Pancreas (tissue), 10 donors: Measurements from ENCODE around the gene GGA3. TPM values are rescaled to one million over a fixed set of nuclear protein-coding genes. Genes with fewer than 3 reads are reported as not detected.
"Not testable (repeated sequence)": the region's sequence is repeated elsewhere in the genome, so short reads cannot be mapped to it uniquely, and the experiment has no call there.

Experiments used
- ATAC-seq, 4 donors: fragments of 200-7000 bp; cut with Tn5 transposase; one replicate each; pipeline versions ENCODE4 v1.8.0 to v1.9.1; 2020; ENCODE audit warnings: mild to moderate bottlenecking in 4 of 4, moderate library complexity in 4 of 4
- DNase-seq, 6 donors: peaks; one replicate each; pipeline ENCODE4 v3.0.0-alpha.2; 2020
- FAIRE-seq: peaks from 2 replicates; lab custom pipeline; 2012; peaks lifted over from hg19 to GRCh38; lab: Jason Lieb, UNC
- H3K27ac ChIP-seq, 4 donors: fragments of 200-600 bp; sonication (generic); 1 replicate in 3 of 4; 2 replicates in 1 of 4; pipeline versions ENCODE4 v1.5.0 to v1.8.0; 2020
- H3K27me3 ChIP-seq, 4 donors: fragments of 200-600 bp; one replicate each; pipeline ENCODE4 v1.8.0; 2021
- H3K36me3 ChIP-seq, 3 donors: fragments of 200-600 bp; sonication (generic) in 1 of 3; one replicate each; pipeline versions ENCODE4 v1.5.0 to v1.8.0; 2020 to 2021
- H3K4me1 ChIP-seq, 3 donors: fragments of 200-600 bp; one replicate each; pipeline ENCODE4 v1.8.0; 2021
- H3K4me3 ChIP-seq, 4 donors: fragments of 200-600 bp; sonication (generic) in 2 of 4; one replicate each; pipeline versions ENCODE4 v1.5.0 to v1.8.0; 2020 to 2021
- H3K9me3 ChIP-seq, 4 donors: fragments of 200-600 bp; one replicate each; pipeline ENCODE4 v1.8.0; 2021
- WGBS, 2 donors: extraction: QIAGEN DNeasy Blood & Tissue Kit; methylation state at CpG; one replicate each; pipeline ENCODE4 v1.1.7; 2013; 5-methylcytosine and 5-hydroxymethylcytosine counted together
- intact Hi-C, 3 donors: fragments of 100-400 bp; cut with DNase I; formaldehyde crosslinking; loops; one replicate each; pipeline versions ENCODE4 v1.11.1 to v1.14.2; 2022
- polyA plus RNA-seq, 2 donors: library from polyadenylated mRNA; stranded (reverse); fragments of 200-250 nt; gene quantifications; one replicate each; pipeline ENCODE4 v1.2.3, GENCODE V29; 2013
- total RNA-seq, 6 donors: library from RNA; stranded (reverse); fragmentation: NEBNext Ultra II Directional in 4 of 6; extraction: Animal tissue kit (Norgen Biotek cat#: 25700) in 4 of 6; gene quantifications; one replicate each; pipeline versions ENCODE4 v1.2.1 to v1.2.4, GENCODE V29; 2021 to 2023
- TF ChIP-seq, protein P1 (sequence below), 4 donors: fragments of 200-600 bp; sonication (generic) in 3 of 4; IDR thresholded peaks; one replicate each; pipeline versions ENCODE4 v1.5.0 to v1.8.0; 2021; ENCODE audit warnings: antibody characterized with exemption in 4 of 4
- donor health status: healthy with polysubstance abuse.
- donor health status: DM: no; HTN: no; CAD: no; lungs with moderate emphysema.
- donor health status: DM: no; HTN: no; CAD: no.
- donor health status: control.
- donor health status: control.
- donor health status: Bipolar disorder and iron deficiency.
- donor health status: DM: yes; HTN: yes; CAD: no.
- donor health status: DM: no; HTN: no; CAD: no.
- donor health status: DM: no; HTN: no; CAD: no.
- donor health status: DM: yes; HTN: yes; CAD: no.

GGA3 gene
- total and polyA plus RNA-seq, 8 donors, result 13.9 to 39.7 (median 21.0) TPM

DNA sequence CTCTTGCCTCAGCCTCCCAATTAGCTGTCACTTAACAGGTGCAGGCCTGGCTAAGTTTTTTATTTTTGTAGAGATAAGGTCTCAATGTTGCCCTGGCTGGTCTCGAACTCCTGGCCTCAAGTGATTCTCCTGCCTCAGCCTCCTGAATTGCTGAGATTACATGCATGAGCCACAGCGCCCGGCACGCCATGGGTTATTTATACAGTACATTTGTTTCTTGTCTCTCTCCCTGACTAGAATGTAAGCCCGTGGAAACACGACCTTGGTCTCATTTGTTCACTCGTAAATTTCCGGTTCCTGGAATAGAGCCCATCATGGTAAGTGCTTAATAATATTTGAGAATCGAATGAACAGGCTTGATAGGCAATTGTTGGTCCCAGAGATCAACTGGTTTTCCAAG lies 25.8 kb upstream of the GGA3 start:
- peaks cover 0 to under 1% (median 0%) of the 10 kb centered on the region in 3 donors for H3K36me3 ChIP-seq
- ATAC-seq (no peak), DNase-seq (no peak), FAIRE-seq (no peak)
- no peaks in the 10 kb centered on the region for H3K9me3 ChIP-seq
- H3K4me1 ChIP-seq, result peaks cover 0 to 5% (median 0%) of the 10 kb centered on the region in 3 donors
- H3K27me3 ChIP-seq, result no peaks in the 10 kb centered on the region
- no peak overlapping the region for H3K27ac ChIP-seq
- intact Hi-C loops, result no loop called here
- 39% methylated on average over 9 of the region's 9 CpGs for WGBS, 2 donors
- TF ChIP-seq, protein P1, sequence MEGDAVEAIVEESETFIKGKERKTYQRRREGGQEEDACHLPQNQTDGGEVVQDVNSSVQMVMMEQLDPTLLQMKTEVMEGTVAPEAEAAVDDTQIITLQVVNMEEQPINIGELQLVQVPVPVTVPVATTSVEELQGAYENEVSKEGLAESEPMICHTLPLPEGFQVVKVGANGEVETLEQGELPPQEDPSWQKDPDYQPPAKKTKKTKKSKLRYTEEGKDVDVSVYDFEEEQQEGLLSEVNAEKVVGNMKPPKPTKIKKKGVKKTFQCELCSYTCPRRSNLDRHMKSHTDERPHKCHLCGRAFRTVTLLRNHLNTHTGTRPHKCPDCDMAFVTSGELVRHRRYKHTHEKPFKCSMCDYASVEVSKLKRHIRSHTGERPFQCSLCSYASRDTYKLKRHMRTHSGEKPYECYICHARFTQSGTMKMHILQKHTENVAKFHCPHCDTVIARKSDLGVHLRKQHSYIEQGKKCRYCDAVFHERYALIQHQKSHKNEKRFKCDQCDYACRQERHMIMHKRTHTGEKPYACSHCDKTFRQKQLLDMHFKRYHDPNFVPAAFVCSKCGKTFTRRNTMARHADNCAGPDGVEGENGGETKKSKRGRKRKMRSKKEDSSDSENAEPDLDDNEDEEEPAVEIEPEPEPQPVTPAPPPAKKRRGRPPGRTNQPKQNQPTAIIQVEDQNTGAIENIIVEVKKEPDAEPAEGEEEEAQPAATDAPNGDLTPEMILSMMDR (IDR thresholded peaks at IDR 0.05), result no peak
- no peak overlapping the region for H3K4me3 ChIP-seq

DNA sequence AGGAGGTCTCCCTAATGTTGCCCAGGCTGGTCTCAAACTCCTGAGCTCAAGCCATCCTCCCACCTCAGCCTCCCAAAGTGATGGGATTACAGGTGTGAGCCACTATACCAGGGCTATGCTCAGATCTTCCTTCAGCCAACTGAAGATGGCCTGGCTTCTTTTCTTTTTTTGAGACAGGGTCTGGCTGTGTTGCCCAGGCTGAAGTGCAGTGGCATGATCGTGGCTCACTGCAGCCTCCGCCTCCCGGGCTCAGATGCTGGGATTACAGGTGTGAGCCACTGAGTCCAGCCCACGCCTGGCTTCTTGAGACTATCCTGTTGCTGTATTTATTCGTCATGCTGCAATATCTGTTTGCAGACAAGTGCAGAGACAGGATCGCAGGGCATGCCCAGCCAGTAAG lies 23.7 kb upstream of the GGA3 start:
- Histone ChIP-seq H3K27ac (no peak overlapping the region), H3K4me1 (peaks cover 0 to 5% (median 0%) of the 10 kb centered on the region in 3 donors), H3K36me3 (peaks cover 0 to 4% (median 0%) of the 10 kb centered on the region in 3 donors), H3K27me3 (no peaks in the 10 kb centered on the region), H3K4me3 (no peak overlapping the region), H3K9me3 (no peaks in the 10 kb centered on the region)
- FAIRE-seq, result no peak
- no peak for ATAC-seq
- TF ChIP-seq, protein P1 (IDR thresholded peaks at IDR 0.05), result no peak
- peak in 1 of 6 donors; percentile 7 for DNase-seq
- 79 to 82% methylated on average over 6 of the region's 6 CpGs for WGBS, 2 donors
- intact Hi-C loops, result no loop called here

DNA sequence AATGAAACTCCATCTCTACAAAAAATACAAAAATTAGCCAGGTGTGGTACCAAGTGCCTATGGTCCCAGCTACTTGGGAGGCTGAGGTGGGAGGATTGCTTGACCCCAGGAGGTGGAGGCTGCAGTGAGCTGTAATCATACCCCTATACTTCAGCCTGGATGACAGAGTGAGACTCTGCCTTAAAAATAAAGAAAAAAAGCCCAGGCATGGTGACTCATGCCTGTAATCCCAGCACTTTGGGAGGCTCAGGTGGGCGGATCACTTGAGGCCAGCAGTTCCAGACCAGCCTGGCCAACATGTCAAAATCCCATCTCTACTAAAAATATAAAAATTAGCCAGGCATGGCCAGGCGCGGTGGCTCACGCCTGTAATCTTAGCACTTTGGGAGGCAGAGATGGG lies 18.8 kb upstream of the GGA3 start:
- H3K36me3 ChIP-seq, ATAC-seq, H3K4me1 ChIP-seq, intact Hi-C loops, FAIRE-seq, DNase-seq, H3K4me3 ChIP-seq, H3K27me3 ChIP-seq, H3K9me3 ChIP-seq, H3K27ac ChIP-seq: not testable (repeated sequence)
- 93 to 100% methylated on average over 4 of the region's 4 CpGs for WGBS, 2 donors

DNA sequence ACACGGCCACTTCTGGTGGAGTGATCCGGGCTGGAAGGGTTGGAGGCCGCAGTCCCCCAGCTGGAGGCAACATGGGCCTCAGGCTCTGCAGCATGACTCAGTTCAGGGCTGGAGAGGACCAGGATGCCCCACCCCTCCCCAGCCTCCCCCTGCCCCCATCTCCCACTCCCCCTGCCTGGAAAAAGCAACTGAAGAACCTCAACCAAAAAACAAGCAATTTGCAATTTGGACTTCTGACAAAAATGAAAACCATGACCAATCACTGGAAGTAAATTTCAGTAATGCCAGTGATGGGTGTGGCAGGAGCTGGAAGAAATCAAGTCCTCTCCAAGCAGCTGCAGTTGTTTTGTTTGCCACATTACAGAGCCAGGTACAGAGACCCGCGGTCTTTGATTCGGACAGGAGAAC lies 16.3 kb upstream of the GGA3 start:
- Histone ChIP-seq H3K9me3 (no peaks in the 10 kb centered on the region), H3K27ac (no peak overlapping the region), H3K4me3 (no peak overlapping the region), H3K4me1 (peaks cover 0 to under 1% (median 0%) of the 10 kb centered on the region in 3 donors), H3K36me3 (peaks cover 0 to 4% (median 0%) of the 10 kb centered on the region in 3 donors), H3K27me3 (no peaks in the 10 kb centered on the region)
- intact Hi-C loops, result no loop called here
- ATAC-seq (no peak), DNase-seq (no peak), FAIRE-seq (no peak)
- 88 to 92% methylated on average over 6 of the region's 6 CpGs for WGBS, 2 donors
- TF ChIP-seq, protein P1 (IDR thresholded peaks at IDR 0.05), result no peak

DNA sequence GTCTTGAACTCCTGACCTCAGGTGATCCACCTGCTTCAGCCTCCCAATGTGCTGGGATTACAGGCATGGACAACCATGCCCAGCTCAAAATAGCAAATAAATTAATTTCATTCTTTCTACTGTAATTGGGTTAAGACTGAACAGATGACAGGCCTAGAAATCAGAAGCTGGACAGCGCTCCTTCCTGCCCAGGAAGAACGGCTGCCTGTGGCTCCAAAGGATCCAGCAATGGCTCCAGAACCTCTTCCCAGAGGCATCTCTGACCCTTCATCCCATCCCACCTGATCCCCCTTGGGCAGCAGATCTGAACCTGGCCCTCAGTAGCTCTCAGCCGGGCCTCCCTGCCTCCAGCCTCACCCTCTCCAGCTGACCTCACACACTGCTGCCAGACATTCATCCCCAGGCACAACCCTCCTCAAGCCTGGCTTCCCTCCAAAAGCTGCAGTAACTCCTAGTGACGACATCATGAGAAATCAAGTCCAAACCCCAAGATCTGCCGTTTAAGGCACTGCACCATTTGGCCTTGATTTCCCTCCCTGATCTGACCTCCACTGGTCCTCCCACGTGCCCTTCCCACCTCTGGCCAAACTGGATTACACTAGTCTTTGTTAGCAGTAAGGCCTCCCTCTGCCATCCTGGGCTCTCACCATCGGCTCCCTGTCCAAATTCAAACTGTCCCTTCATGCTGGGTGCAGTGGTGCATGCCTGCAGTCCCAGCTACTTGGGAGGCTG lies 12.7 kb upstream of the GGA3 start:
- WGBS, 2 donors, result 80 to 82% methylated on average over 7 of the region's 7 CpGs
- FAIRE-seq (no peak), DNase-seq (no peak), ATAC-seq (no peak)
- H3K4me1 ChIP-seq, result peaks cover 4 to 12% (median 7%) of the 10 kb centered on the region in 3 donors
- no peaks in the 10 kb centered on the region for H3K9me3 ChIP-seq
- TF ChIP-seq, protein P1 (IDR thresholded peaks at IDR 0.05), result no peak
- no peak overlapping the region for H3K4me3 ChIP-seq
- no peaks in the 10 kb centered on the region for H3K36me3 ChIP-seq
- no peak overlapping the region for H3K27ac ChIP-seq
- no peaks in the 10 kb centered on the region for H3K27me3 ChIP-seq
- intact Hi-C loops, result no loop called here
